NOMO-1 (cell line): ENCODE results near the gene METTL23.
A peak's percentile ranks its signal among the peaks of the same experiment; 100 is the strongest.
"Not testable (repeated sequence)": the region's sequence is repeated elsewhere in the genome, so short reads cannot be mapped to it uniquely, and the experiment has no call there.

Experiments
- DNase-seq, 2 experiments: peaks; one replicate each; lab custom pipeline; 2025; ENCODE audit not compliant: unreplicated experiment in 2 of 2; lab: John Stamatoyannopoulos, UW

METTL23 gene

DNA sequence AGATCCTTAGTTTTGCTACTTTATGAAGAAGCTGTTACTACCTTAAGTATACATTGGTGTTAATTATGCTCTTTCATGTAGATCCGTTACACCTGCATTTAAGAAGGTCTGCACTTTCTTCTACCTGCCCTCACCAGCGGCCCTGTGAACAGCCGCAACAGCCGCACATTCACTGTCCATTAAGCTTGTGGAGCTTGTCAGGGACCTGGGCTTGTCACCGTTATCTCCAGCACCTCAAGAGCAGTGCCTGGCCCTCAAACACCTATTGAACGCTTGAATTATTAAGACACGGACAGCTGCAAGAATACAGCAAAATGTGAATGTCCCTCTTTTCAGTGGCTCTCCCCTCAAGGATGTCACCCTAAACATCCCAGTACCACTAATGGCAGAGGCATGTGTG, 12.9 kb upstream of the METTL23 start:
- DNase-seq: no peak

DNA sequence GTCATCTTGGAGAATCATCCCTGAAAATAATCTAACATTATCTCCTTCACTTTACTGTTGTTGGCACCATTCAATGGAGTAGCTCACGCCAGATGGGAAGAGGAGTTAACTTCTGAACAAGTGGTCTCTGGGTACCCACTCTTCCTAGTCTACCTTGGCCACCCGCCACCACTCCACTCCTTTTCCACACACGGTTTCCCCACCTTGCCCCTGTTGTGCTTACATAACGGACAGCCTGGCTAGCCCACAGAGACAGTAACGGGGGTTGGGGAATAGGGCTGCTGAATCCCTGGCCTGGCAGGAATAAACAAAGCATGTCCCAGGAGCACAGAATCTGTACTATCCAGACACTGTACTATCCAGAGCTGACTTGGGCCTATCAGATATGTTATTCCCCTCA, 12.3 kb upstream of the METTL23 start:
- DNase-seq: no peak

DNA sequence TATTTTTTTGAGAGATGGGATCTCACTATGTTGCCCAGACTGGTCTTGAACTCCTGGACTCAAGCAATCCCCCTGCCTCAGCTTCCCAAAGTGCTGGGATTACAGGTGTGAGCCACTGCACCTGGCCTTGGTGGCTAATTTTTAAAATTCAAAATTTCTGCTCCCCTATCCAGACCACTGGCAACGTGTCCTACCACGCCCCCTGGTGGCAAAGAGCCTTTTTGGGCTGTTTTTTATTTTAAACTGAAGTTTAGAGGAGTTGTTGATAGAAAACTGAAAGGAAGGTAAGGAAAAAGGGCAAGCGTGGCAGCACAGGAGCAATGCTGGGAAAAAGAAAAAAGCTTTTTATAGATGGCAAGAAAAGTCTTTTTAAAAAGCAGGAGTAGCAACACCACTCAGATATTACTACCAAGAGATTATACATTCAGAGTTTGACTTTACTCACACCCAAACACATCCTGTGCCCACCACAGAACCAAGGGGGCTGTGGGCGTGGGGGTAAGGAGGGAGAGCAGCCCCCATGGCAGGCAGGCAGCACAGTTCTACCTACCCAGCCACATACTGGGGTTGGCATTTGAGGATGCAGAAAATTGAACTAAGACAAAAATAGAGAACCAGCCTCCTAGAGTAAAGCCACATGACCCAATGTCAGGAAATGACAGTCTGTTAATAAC, 11.7 kb upstream of the METTL23 start:
- DNase-seq: peak; percentile 14 to 50

DNA sequence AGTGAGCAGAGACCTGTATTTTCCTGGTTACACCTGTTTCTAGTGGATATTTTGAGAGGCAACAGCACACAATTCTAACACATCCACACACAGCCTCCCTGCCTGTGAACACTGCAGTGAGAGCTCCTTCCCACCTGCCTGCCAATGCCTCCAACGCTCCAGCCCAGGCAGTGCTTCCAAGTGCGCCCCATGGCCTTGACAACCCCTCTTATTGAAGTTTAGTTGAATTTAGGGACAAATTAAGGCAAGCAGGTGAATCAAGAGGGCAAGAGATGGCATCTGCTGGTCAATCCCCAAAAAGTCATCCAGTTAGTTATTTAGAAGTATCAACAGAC, 11.2 kb upstream of the METTL23 start:
- no peak for DNase-seq

DNA sequence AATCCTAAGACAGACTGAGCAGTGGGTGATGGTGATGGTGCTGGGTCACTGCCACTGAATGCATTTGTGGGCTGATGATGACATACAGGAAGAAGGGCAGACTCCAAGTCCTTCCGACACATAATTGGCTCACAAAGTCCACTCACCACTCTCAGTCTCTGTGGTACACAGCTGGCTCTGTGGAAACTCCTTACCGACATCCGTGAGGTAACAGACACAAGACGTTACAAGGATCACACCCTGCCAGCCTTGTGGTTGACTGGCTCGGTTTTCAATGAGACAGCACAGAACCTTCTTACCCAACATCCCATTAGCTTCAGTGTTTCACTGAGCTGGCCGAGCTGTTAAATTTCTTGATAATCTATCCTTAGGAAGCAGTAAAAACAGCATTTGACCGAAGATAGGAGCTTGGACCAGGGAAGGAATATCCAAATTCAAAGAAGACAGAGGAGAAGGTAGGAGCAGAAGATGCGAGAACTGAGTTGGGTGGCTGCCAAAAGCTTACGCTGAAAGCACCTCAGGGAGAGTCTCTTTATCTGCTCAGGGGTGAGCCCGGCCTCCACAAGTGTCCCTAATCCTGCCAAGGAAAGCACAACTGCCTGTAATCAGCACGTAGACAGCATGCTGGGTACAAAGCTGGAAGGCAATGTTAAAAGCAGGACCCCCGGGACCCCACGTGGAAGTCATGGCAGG, 10.3 kb upstream of the METTL23 start:
- DNase-seq: peak; percentile 92 to 99

DNA sequence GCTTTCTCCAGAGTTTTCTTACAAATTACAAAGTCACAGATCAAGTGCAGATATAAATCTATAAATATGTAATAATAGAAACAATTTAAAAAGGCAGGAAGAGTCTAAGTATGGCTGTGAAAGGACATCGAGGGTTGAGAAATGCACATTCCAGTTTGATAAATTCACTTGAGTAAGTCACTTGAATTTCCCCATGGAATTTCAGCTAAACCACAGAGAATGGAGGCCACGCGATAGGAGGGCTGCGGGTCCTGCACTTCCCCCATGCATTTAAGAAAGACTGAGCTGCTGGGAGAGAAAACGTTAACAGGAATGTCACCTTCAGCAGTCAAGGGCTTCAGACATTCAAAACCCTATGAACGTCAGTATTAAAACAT, 9.8 kb upstream of the METTL23 start:
- DNase-seq: no peak

DNA sequence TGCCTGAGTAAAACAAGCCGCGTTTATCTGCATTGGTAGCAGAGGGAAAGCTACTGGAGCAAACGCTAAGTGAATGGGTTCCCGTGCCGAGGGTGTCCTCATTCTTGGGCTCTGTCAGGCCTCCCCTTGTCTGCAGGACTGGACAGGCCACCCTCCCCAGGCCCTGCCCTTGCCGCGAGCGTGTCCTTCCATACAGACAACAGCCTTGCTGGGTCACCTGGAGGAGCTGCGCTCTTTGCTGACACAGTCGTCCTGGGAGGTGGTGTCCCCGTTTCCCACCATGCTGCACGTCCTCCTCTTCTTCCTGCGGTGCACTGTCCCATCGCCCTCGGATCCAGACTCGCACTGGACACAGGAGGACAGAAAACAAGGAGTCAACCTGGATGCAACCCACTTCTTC, 8.1 kb upstream of the METTL23 start:
- DNase-seq: no peak

DNA sequence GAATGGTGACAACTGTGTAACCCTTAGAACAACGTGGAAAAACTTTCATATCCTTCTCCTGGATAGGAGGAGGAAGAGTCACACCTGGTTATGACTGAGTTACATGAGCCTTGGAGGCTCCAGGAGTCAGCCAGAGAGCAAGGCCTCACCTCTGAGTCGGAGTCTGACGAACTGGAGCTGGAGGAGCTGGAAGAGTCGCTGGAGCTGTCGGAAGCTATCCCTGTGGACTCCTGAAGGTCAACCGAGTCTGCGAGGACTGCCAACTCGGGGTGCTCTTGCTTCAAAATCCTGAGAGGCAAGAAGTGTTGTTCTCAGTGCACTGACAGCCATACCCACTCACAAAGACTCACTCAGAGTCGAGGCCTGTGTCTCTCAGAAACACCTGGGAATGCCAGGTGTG, 6.4 kb upstream of the METTL23 start:
- no peak for DNase-seq

DNA sequence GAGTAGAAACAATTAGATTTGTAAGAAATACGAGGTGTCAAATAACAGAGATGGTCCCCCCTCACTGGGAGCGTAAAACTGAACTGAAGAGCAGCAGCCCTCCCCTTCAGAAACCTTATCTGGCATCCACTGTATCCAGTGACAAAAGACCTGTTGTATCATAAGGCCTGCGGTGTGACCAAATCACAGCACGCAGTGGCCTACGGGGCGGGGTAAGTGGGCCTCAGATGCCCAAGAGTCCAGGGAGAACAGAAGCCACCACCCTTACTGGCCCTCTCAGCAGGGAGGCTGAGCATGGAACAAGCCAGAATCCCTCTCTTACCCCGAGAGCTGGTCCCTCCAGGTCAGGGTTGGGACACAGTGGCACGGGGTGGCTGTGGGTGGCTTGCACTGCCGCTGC, 5.7 kb upstream of the METTL23 start:
- no peak for DNase-seq

DNA sequence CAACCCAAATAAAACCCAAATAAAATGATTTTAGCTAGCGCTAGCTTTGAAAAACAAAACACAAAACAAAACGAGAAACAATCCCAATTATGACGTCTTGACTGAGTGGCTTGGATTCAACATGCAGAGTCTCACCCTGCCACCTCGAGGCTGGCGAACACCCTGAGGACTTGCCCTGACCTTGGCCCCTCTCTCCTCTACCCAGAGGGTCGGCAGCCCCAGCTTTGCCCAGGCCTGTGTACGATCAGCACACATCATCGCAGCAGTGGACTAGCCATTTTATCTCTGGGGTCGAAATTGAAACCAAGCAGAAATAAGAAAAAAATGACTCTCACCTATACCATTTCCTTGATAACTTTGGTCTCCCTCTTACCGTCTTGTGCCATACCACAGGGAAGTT, 5.2 kb upstream of the METTL23 start:
- DNase-seq: no peak

DNA sequence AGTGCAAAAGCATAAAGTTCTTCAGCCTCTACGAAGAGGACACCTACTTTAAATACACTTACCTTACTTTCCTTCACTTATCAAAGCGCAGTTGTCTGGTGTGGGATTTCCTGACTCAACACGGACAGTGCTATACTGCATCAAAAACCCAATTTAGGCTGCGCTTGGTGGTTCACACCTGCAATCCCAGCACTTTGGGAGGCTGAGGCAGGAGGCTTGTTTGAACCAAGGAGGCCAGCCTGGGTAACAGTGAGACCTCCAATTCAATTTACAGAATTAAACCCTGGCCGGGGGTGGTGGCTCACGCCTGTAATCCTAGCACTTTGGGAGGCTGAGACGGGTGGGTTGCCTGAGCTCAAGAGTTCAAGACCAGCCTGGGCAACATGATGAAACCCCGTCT, 4.4 kb upstream of the METTL23 start:
- no peak for DNase-seq

DNA sequence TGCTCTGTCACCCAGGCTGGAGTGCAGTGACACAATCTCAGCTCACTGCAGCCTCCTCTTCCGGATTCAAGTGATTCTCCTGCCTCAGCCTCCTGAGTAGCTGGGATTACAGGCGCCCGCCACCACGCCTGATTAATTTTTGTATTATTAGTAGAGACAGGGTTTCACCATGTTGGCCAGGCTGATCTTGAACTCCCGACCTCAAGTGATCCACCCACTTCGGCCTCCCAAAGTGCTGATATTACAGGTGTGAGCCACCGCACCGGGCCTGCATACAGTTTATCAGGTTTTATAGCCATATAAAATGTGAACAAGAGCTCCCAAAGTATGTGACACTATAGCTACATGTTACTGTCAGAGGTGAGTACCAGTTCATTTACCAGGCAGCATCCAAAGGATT, 3.7 kb upstream of the METTL23 start:
- DNase-seq: not testable (repeated sequence)

DNA sequence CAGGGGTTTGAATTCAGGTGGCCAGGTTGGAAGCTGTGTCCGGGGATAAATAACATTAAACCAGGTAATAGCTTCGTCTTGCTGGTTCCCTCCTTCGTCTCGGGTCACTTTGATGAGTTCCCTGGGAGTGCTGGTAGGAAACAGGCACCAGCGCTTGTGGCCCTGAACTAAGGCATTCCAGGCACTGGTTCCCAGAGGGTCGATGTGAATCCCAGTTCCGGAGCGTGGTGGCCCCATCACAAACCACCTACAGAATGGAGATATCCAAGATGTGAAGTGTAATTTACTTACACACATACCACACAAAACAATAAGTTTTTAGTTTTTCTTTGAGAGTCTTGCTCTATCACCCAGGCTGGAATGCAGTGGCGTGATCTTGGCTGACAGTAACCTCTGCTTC, 2.8 kb upstream of the METTL23 start:
- DNase-seq: no peak

DNA sequence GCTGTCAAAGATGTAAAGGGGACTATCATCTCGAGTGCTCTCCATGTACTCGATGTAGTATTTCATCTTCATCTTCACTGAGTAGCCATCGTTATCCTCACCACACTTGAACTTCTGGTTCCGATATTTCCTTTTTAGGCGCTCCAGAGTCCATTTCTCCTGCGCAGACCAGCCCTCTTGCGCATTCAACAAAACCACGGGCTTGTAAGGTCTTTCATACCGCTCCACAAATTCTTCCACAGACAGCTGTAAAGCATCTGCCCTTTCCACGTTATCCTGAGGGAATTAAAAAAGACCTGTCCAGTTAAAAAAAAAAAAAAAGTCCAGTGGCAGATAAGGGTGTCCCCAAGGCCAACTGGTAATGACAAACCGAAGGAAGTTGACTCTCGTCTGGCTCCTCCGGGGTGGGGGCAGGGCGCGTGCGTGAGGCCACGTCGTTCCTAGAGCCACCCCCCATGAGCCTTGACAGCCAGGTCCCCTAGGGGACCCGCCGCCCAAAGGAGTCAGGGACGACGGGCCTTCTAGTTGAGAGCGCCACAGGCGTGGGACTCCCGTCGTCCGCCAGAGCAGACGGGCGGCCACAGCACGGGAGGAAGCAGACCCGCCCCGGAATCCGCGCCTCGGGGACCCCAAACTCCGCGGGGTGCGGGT, 934 bp upstream of the METTL23 start:
- DNase-seq: peak; percentile 43

DNA sequence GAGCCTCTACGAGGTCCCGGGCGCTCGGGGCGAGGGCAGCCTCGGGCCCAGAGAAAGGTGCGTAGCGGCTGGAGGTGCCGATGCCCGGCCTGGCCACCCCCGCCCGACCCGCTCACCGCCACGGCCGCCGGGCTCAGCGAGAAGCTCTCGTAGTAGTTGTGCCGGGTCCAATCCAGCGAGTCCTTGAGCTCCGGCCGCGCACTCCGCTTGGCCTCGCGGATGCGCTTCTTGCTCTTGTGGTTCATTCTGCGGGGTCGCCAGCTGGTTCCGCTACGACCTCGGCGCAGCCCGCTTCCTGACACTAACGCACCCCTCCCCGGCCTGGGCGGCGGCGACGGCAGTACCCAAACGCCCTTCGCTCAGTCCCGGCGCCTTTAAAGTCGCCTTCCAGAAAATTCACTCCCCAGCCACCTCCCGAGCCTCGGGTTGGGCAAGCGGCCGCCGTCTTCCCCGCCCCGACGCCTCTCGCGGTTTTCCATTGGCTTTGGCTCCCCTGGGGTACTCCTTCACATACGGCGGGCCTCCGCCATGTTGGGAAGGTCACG, 336 bp upstream of the METTL23 start, which contains the start of gene JMJD6:
Gene JMJD6 (minus strand): TSS at position 376 of the 545 bp plus-strand sequence. CDS start 131 bp downstream, at position 245.
- peak; percentile 97 to 98 for DNase-seq

DNA sequence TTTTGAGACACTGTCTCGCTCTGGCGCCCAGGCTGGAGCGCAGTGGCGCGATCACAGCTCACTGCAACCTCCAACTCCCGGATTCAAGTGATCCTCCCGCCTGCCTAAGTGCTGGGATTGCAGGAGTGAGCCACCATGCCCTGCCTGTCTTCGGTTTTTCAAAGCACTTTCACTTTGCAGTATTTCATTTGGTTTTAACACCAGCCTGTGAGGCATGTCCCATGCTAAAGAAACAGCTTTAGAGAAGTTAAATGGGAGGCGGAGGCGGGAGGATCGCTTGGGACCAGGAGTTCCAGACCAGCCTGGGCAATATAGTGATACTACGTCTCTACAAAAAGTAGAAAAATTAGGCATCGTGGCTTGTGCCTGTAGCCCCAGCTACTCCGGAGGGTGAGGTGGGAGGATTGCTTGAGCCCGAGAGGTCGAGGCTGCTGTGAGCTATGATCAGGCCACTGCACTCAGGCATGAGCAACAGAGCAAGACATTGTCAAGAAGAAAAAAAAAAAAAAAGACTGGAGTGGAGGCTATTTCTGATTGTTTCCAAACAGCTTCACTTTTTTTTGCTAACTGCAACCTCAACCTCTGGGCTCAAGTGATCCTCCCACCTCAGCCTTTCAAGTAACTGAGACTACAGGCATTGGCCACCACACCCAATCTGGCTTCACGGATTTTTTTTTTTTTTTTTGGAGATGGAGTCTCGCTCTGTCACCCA, 1.3 kb downstream of the METTL23 start:
- DNase-seq: no peak

DNA sequence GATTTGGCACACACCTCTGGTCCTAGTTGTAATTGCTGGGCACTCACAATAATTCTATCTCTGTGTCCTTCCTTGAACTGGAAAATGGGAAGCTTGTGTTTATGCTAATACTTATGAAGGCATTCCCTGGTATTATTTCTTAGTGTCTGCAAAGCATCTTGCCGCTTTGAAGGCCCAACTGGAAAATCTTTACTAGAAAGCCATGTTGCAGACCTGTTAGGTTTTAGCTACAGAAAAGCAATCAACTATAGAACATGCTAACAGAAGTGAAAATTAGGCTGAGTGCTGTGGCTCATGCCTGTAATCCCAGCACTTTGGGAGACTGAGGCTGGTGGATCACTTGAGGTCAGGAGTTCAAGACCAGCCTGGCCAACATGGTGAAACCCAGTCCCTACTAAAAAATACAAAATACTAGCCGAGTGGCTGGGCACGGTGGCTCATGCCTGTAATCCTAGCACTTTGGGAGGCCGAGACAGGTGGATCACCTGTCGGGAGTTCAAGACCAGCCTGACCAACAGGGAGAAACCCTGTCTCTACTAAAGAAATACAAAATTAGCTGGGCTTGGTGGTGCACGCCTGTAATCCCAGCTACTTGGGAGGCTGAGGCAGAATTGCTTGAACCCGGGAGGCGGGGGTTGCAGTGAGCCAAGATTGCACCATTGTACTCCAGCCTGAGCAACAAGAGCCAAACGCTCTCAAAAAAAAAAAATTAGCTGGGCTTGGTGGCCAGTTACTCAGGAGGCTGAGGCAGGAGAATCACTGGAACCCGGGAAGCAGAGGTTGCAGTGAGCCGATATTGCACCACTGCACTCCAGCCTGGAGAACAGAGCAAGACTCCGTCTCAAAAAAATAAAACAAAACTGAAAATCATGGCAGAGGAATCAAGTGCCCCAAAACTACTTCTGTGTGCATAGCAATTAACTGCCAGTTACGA, 5.4 kb downstream of the METTL23 start:
- DNase-seq: not testable (repeated sequence)

DNA sequence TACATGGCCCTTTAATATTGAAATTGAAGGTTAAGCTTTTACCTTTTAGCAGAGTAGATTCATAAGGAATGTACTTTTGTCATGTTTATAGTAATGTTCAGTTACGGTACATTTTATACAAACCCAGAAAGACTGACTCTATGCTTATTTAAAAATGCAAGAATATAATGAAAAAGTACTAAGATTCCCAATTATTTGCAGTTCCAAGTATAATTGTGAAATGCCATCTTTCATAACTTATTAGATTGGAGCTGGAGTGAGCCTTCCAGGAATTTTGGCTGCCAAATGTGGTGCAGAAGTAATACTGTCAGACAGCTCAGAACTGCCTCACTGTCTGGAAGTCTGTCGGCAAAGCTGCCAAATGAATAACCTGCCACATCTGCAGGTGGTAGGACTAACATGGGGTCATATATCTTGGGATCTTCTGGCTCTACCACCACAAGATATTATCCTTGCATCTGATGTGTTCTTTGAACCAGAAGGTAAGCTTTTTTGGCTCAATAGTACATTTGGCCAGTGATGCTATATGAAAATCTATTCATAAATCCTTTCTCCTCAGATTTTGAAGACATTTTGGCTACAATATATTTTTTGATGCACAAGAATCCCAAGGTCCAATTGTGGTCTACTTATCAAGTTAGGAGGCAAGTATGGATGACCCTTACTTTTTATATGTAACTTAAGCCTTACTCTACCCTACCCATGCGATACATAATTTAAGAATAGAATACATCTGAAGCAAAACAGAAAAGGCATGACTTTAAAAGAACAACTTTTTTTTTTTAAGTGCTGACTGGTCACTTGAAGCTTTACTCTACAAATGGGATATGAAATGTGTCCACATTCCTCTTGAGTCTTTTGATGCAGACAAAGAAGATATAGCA, 6.3 kb downstream of the METTL23 start:
- DNase-seq: no peak

DNA sequence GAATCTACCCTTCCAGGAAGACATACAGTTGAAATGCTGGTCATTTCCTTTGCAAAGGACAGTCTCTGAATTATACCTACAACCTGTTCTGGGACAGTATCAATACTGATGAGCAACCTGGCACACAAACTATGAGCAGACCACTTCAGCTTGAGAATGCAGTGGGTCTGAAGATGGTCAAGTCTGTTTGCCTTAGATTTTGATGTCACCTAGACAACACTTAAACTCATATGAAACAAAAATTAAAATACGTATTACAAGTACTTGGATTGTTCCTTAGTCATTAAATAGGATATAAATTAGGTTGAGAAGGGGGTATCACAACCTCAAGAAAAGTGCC, 6.9 kb downstream of the METTL23 start:
- DNase-seq: no peak
